Stomach (tissue), 4 donors: ENCODE results near the gene ATP11A.
A peak's percentile ranks its signal among the peaks of the same experiment; 100 is the strongest.

Experiments
- CTCF ChIP-seq, 7 experiments: fragments of 450-650 bp in 4 of 7; fragments of 200-600 bp in 3 of 7; sonication (generic) in 3 of 7; IDR thresholded peaks; one replicate each; pipeline ENCODE4 v1.5.1; 2016 to 2019; ENCODE audit warnings: antibody characterized with exemption in 7 of 7, control low read depth in 2 of 7, mild to moderate bottlenecking in 1 of 7
- EP300 ChIP-seq: sonication (generic); formaldehyde crosslinking; IDR thresholded peaks from one replicate; pipeline ENCODE4 v1.6.1; 2017; ENCODE audit warnings: antibody characterized with exemption
- POLR2A ChIP-seq, 4 donors: fragments of 450-650 bp; IDR thresholded peaks; one replicate each; pipeline ENCODE4 v1.6.1; 2016; ENCODE audit warnings: antibody characterized with exemption in 4 of 4, control low read depth in 2 of 4, mild to moderate bottlenecking in 1 of 4, moderate library complexity in 1 of 4
- POLR2AphosphoS5 ChIP-seq, 3 donors: sonication (generic); formaldehyde crosslinking; IDR thresholded peaks; one replicate each; pipeline ENCODE4 v1.6.1; 2016; ENCODE audit warnings: antibody characterized with exemption in 3 of 3

DNA sequence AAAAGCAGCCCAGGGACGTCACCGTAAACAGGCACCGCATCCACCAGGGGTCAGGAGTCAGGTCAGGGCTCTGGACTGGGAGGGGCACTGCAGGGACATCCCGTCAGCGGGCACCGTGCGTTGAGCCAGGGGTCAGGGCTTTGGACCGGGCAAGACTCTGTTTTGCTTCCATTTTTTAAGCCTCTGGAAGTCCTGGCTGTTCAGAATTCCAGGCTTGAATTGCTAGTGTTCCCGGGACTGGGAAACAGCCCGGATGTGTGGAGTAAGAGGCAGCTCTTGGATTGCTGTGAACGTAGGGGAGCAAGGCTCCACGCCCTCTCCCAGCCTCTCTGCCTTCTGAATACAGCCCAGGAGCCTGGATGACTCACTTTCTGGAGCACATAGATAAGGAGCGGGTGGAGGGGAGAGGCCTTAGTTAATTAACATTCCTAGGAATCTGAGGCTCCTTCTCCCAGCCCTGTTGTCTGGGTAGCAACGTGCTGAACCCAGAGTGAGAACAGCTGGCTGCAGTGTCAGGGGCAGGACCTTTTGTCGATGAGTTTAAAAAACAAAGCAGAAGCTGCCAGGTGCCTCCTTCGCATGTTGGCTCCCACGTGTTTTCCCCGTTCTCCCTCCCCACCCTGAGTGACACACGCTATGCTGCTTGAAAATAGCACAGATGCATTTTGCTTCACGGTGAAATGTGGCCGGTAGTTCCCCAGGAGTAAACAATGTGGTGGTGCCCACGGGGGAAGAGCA lies 21.9 kb downstream of the ATP11A start:
- TF ChIP-seq CTCF (IDR thresholded peaks at IDR 0.05): no peak
- peak; percentile 31 for TF ChIP-seq EP300
- TF ChIP-seq POLR2A (IDR thresholded peaks at IDR 0.05): no peak
- TF ChIP-seq POLR2AphosphoS5 (IDR thresholded peaks at IDR 0.05): peak; percentile 54 to 83 (median 70)
